ENCODE data around the gene SMYD3.

The SMYD3 gene

DNA sequence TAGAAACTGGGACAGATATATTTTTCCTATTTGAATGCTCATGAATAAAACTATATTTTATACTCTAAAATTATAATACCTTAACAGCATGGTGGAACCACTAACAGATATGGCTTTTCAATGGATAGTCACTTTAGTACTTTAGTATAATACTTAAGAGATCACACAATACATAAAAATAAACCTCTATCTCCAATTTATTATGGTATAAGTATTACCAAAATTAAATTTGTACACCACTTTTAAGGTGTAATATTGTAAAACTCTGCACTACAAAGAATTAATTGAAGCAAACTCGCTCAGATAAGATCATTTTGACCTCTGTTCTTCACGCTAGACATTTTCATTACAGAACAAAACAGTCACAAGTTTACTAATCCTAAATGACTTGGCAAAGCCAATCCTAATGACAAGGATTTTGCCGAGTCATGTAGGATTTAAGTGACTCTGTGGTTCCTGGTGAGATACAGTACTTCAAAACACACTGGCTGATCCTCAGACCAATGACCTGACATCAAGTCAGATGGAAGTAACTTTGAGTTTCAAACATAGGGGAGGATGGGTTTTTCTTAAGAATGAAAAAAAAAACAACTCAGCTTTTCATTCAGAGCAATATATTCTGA lies 200.6 kb downstream of the SMYD3 start:
- peak in 2 of 3 donors; percentile 13 to 44 for DNase-seq
- ChIA-PET CTCF (interaction anchor here (1.2 kb wide), 1 partner anchor 123 kb away, joined by 3 read pairs; no protein-coding TSS in a partner anchor), POLR2A (no interaction called here)
- 100% methylated on average over 2 of the region's 3 CpGs for WGBS (ENCODE audit: insufficient coverage)
- Histone ChIP-seq H3K27me3 (replicated peaks in 2 of 5; ENCODE audit: control insufficient read depth in 4 of 5, insufficient read depth in 5 of 5, low read length in 4 of 5) (no peaks in the 10 kb centered on the region), H3K4me3 (ENCODE audit: control insufficient read depth in 1 of 7, extremely low read depth in 1 of 7, insufficient read depth in 4 of 7, low read depth in 2 of 7, low read length in 6 of 7) (no peak overlapping the region), H3K27ac (ENCODE audit: insufficient read depth in 1 of 2, low read depth in 1 of 2, low read length in 2 of 2, poor library complexity in 1 of 2, severe bottlenecking in 2 of 2) (peak overlapping the region in 1 of 2 experiments; percentile 54), H3K36me3 (ENCODE audit: control insufficient read depth in 4 of 4, insufficient read depth in 4 of 4, low read length in 3 of 4) (peaks cover 0 to 4% (median 0%) of the 10 kb centered on the region in 4 experiments), H3K4me1 (ENCODE audit: control extremely low read depth in 1 of 4, control insufficient read depth in 4 of 4, insufficient read depth in 4 of 4, low read length in 3 of 4) (peaks cover 0 to 18% (median 6%) of the 10 kb centered on the region in 4 experiments), H3K9me3 (ENCODE audit: control extremely low read depth in 1 of 5, control insufficient read depth in 4 of 5, insufficient read depth in 2 of 5, low read depth in 1 of 5, low read length in 4 of 5) (no peaks in the 10 kb centered on the region)

DNA sequence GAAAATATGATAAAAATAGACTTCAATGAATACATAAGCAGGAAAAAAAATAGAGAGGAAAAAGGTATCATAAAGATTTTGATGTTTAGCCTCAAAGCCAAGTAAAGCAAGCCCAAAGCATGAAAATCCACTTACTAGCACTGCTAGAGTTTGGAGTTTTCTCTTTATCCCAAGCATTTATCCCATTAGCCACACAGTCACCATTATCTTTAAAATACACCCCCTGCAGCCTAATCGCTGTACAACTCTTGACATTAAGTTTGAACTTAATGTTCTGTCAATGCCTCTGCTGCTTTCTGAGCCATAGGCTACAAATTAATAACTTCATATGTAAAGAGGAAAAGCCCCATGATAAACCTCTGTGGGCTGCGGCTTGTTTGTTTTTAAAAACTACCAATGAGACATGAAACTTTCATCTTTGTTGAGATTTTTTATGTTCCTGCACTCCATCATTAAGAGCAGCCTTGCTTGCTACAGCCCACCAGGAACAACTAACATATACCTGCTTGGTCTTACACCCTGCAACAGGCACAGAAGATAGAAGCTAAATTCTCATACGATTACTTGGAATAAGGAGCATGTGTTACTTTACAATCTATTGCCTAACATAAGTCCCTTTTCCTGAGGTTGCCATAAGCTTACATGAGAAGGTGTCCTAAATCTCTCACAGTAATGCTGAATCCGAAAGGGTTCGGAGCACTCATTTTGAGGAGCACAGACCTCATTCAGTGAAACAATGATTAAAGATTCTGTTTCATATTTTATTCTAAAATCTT lies 202.4 kb downstream of the SMYD3 start:
- Histone ChIP-seq H3K36me3 (ENCODE audit: control insufficient read depth in 4 of 4, insufficient read depth in 4 of 4, low read length in 3 of 4) (peaks cover 0 to 4% (median 0%) of the 10 kb centered on the region in 4 experiments), H3K27ac (ENCODE audit: insufficient read depth in 1 of 2, low read depth in 1 of 2, low read length in 2 of 2, poor library complexity in 1 of 2, severe bottlenecking in 2 of 2) (no peak overlapping the region), H3K4me3 (ENCODE audit: control insufficient read depth in 1 of 7, extremely low read depth in 1 of 7, insufficient read depth in 4 of 7, low read depth in 2 of 7, low read length in 6 of 7) (no peak overlapping the region), H3K27me3 (replicated peaks in 2 of 5; ENCODE audit: control insufficient read depth in 4 of 5, insufficient read depth in 5 of 5, low read length in 4 of 5) (no peaks in the 10 kb centered on the region), H3K4me1 (ENCODE audit: control extremely low read depth in 1 of 4, control insufficient read depth in 4 of 4, insufficient read depth in 4 of 4, low read length in 3 of 4) (peaks cover 0 to 9% (median 6%) of the 10 kb centered on the region in 4 experiments), H3K9me3 (ENCODE audit: control extremely low read depth in 1 of 5, control insufficient read depth in 4 of 5, insufficient read depth in 2 of 5, low read depth in 1 of 5, low read length in 4 of 5) (no peaks in the 10 kb centered on the region)
- ChIA-PET CTCF (interaction anchor here (1.3 kb wide), 2 partner anchors 10 to 15 kb away, joined by 3 to 5 read pairs; no protein-coding TSS in a partner anchor), POLR2A (no interaction called here)
- 100% methylated on average over 4 of the region's 5 CpGs for WGBS (ENCODE audit: insufficient coverage)
- DNase-seq = no peak

DNA sequence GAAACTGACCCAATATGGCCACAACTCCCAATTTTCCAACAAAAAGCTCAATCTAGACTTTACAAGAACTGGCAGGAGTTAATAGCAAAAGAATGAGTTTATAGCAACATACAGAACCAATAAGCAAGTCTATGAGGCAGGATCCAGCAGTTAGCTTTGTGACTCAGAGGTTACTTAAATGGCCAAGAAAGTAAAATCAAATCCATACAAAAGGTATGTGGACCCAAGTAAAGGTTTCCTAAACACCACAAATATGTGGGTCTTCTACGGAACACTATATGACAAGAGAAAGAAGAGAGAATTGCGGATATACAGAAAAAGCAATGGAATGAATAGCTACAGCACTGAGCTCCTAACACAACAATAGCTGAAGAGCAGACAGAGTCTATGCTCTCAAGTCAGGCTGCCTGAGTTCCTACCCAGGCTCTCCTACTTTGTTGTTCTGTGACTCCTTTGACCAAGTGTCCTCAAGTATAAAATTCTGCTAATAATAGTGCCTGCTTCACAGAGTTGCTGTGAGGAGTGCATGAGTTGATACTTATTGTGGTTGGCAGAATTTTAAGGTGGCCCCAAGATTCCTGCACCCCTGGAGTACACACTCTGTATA lies 204.3 kb downstream of the SMYD3 start:
- no peak for DNase-seq
- Histone ChIP-seq H3K9me3 (ENCODE audit: control extremely low read depth in 1 of 5, control insufficient read depth in 4 of 5, insufficient read depth in 2 of 5, low read depth in 1 of 5, low read length in 4 of 5) (no peaks in the 10 kb centered on the region), H3K4me3 (ENCODE audit: control insufficient read depth in 1 of 7, extremely low read depth in 1 of 7, insufficient read depth in 4 of 7, low read depth in 2 of 7, low read length in 6 of 7) (no peak overlapping the region), H3K27ac (ENCODE audit: insufficient read depth in 1 of 2, low read depth in 1 of 2, low read length in 2 of 2, poor library complexity in 1 of 2, severe bottlenecking in 2 of 2) (no peak overlapping the region), H3K4me1 (ENCODE audit: control extremely low read depth in 1 of 4, control insufficient read depth in 4 of 4, insufficient read depth in 4 of 4, low read length in 3 of 4) (no peaks in the 10 kb centered on the region), H3K27me3 (replicated peaks in 2 of 5; ENCODE audit: control insufficient read depth in 4 of 5, insufficient read depth in 5 of 5, low read length in 4 of 5) (no peaks in the 10 kb centered on the region), H3K36me3 (ENCODE audit: control insufficient read depth in 4 of 4, insufficient read depth in 4 of 4, low read length in 3 of 4) (peaks cover 0 to 3% (median 0%) of the 10 kb centered on the region in 4 experiments)
- ChIA-PET POLR2A (no interaction called here), CTCF (interaction anchor here (0.6 to 1.3 kb wide), 3 partner anchors 9 to 564 kb away, joined by 3 to 5 read pairs (median 3); no protein-coding TSS in a partner anchor)
- no CpG with 5 or more reads among the region's 2 CpGs for WGBS (ENCODE audit: insufficient coverage)

DNA sequence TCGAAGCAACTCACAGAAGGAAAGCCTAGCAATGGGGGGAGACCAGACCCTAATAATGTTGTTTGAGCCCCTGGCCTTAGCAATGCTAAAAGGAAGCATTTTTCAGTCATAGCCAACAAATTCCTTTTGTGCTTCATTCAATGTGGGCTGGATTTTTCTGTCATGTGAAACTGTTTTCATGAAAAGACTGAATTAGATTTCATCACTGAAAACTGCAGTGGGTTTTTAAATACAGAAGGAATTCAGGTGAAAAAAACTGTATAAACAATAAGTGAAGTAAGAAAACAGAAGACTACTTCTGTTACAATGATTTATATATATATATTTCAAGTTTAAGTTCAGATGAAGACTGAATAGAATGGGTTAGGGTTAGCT lies 204.8 kb downstream of the SMYD3 start:
- H3K36me3 ChIP-seq (ENCODE audit: control insufficient read depth in 4 of 4, insufficient read depth in 4 of 4, low read length in 3 of 4) = no peaks in the 10 kb centered on the region
- peaks cover 0 to under 1% (median 0%) of the 10 kb centered on the region in 4 experiments for H3K4me1 ChIP-seq (ENCODE audit: control extremely low read depth in 1 of 4, control insufficient read depth in 4 of 4, insufficient read depth in 4 of 4, low read length in 3 of 4)
- no peak overlapping the region for H3K4me3 ChIP-seq (ENCODE audit: control insufficient read depth in 1 of 7, extremely low read depth in 1 of 7, insufficient read depth in 4 of 7, low read depth in 2 of 7, low read length in 6 of 7)
- ChIA-PET POLR2A (no interaction called here), CTCF (interaction anchor here (1.1 kb wide), 1 partner anchor 10 kb away, joined by 5 read pairs; no protein-coding TSS in a partner anchor)
- 100% methylated on average over 1 of the region's 1 CpG for WGBS (ENCODE audit: insufficient coverage)
- H3K9me3 ChIP-seq (ENCODE audit: control extremely low read depth in 1 of 5, control insufficient read depth in 4 of 5, insufficient read depth in 2 of 5, low read depth in 1 of 5, low read length in 4 of 5) = no peaks in the 10 kb centered on the region
- H3K27ac ChIP-seq (ENCODE audit: insufficient read depth in 1 of 2, low read depth in 1 of 2, low read length in 2 of 2, poor library complexity in 1 of 2, severe bottlenecking in 2 of 2) = no peak overlapping the region
- no peaks in the 10 kb centered on the region for H3K27me3 ChIP-seq (replicated peaks in 2 of 5; ENCODE audit: control insufficient read depth in 4 of 5, insufficient read depth in 5 of 5, low read length in 4 of 5)
- DNase-seq = no peak

DNA sequence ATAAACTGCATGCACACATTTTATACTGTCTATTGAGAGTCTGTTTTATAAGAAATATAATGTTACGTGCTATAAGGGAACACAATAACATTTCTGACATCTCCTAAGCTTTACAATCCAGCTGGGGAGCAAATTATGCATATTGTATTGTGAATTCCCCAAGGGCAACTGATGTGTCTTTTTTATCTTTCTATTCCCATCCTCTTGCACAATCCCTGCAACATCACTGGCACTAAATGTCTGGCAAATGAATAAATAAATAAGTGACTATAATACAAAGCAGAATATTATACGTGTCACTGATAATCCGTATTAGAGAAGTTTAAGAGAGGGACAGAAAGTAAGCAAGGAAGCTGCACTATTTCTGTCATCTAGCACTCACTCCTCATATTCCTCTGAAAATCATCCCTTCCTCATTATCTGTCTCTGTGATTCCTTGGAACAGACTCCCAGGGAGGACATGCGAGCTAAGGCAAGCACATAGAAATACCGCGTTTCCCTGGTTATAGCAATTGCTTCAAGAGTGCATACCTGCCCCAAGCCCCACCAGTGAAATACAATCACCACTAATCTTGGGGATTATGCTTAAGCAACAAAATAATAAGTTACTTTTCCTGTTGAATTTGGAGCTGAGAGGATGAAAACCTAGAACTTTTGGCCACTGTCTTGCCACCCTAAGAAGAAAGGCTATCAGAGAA lies 205.4 kb downstream of the SMYD3 start:
- POLR2A ChIA-PET = no interaction called here
- DNase-seq = no peak
- 100% methylated on average over 3 of the region's 6 CpGs for WGBS (ENCODE audit: insufficient coverage)

DNA sequence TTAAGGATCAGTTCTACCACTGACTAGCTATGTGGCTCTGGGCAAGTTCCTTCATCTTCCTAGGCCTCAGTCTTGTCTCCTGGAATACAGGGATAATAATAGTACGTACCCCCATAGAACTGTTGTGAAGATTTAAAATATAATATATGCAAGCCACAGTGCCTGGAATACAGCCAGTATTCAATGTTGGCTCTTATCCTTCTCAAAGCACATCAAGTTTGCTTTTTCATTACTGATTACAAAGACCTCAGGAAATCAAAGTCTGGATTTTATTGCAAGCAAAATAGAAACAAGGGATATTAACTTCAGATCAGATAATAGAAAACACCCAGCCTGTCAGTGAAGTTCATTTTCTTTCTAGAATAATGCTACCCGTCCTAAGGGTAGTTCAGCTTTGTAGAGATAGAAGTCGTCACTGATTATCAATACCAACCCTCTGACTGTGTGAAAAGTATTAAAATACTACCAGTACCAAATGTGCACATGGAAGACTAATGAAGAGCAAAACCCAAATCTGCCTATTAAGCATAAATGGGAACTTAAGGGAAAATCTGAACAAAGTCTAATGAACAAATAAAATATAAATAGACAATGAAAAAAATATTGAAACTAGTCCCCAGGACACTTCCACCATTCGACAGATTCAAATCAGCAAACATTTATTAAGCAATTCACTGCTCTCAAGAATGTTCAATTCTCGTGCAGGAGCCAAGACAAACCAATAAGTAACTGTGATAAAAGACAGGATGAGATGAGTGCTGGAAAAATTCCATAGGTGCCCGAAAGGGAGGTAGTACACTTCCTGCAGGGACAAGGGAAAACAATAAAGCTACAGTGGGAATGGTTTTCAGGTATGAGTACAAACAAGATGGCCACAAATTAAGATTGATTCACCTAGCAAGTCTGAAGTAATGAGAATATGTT lies 206.2 kb downstream of the SMYD3 start:
- Histone ChIP-seq H3K27me3 (replicated peaks in 2 of 5; ENCODE audit: control insufficient read depth in 4 of 5, insufficient read depth in 5 of 5, low read length in 4 of 5) (no peaks in the 10 kb centered on the region), H3K9me3 (ENCODE audit: control extremely low read depth in 1 of 5, control insufficient read depth in 4 of 5, insufficient read depth in 2 of 5, low read depth in 1 of 5, low read length in 4 of 5) (no peaks in the 10 kb centered on the region), H3K4me1 (ENCODE audit: control extremely low read depth in 1 of 4, control insufficient read depth in 4 of 4, insufficient read depth in 4 of 4, low read length in 3 of 4) (peaks cover 0 to 14% (median 2%) of the 10 kb centered on the region in 4 experiments), H3K36me3 (ENCODE audit: control insufficient read depth in 4 of 4, insufficient read depth in 4 of 4, low read length in 3 of 4) (no peaks in the 10 kb centered on the region), H3K4me3 (ENCODE audit: control insufficient read depth in 1 of 7, extremely low read depth in 1 of 7, insufficient read depth in 4 of 7, low read depth in 2 of 7, low read length in 6 of 7) (no peak overlapping the region), H3K27ac (ENCODE audit: insufficient read depth in 1 of 2, low read depth in 1 of 2, low read length in 2 of 2, poor library complexity in 1 of 2, severe bottlenecking in 2 of 2) (no peak overlapping the region)
- CTCF ChIA-PET = interaction anchor here (1.2 kb wide), 1 partner anchor 21 kb away, joined by 3 read pairs; no protein-coding TSS in a partner anchor
- POLR2A ChIA-PET = no interaction called here
- WGBS (ENCODE audit: insufficient coverage) = 100% methylated on average over 1 of the region's 6 CpGs
- no peak for DNase-seq

More for the DNA sequence above, 205.4 kb downstream of the SMYD3 start:
- CTCF ChIA-PET = interaction anchor here (1.2 kb wide), 1 partner anchor 22 kb away, joined by 3 read pairs; no protein-coding TSS in a partner anchor
- Histone ChIP-seq H3K4me1 (ENCODE audit: control extremely low read depth in 1 of 4, control insufficient read depth in 4 of 4, insufficient read depth in 4 of 4, low read length in 3 of 4) (peaks cover 0 to 6% (median 0%) of the 10 kb centered on the region in 4 experiments), H3K27ac (ENCODE audit: insufficient read depth in 1 of 2, low read depth in 1 of 2, low read length in 2 of 2, poor library complexity in 1 of 2, severe bottlenecking in 2 of 2) (no peak overlapping the region), H3K36me3 (ENCODE audit: control insufficient read depth in 4 of 4, insufficient read depth in 4 of 4, low read length in 3 of 4) (no peaks in the 10 kb centered on the region), H3K27me3 (replicated peaks in 2 of 5; ENCODE audit: control insufficient read depth in 4 of 5, insufficient read depth in 5 of 5, low read length in 4 of 5) (no peaks in the 10 kb centered on the region), H3K4me3 (ENCODE audit: control insufficient read depth in 1 of 7, extremely low read depth in 1 of 7, insufficient read depth in 4 of 7, low read depth in 2 of 7, low read length in 6 of 7) (no peak overlapping the region), H3K9me3 (ENCODE audit: control extremely low read depth in 1 of 5, control insufficient read depth in 4 of 5, insufficient read depth in 2 of 5, low read depth in 1 of 5, low read length in 4 of 5) (no peaks in the 10 kb centered on the region)

All from common myeloid progenitor, CD34-positive (primary cell).